ENCODE measurements around the gene AP3B1.
A peak's percentile ranks its signal among the peaks of the same experiment; 100 is the strongest.

Gene AP3B1

DNA sequence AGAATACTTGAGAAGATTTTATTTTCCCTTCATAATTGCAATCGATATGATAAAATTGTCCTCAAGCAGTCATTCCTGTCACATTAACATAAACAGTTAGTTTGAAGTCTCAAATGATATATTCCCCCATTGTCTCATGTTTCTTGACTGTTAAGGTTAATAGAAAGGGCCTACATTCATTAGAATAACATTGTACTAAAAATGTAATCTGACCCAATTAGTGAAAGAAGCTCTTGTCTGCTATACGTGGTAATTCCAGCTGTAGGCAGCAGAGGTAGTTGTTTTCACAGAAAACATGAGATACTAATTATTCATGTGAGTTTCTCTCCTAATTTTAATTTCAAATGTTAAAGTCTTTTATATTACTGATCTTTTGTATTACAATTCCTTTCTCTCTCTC lies 25.9 kb upstream of the AP3B1 start:
- DNase-seq (ENCODE audit: low read depth), result peak; percentile 59
- TF ChIP-seq, protein P1, sequence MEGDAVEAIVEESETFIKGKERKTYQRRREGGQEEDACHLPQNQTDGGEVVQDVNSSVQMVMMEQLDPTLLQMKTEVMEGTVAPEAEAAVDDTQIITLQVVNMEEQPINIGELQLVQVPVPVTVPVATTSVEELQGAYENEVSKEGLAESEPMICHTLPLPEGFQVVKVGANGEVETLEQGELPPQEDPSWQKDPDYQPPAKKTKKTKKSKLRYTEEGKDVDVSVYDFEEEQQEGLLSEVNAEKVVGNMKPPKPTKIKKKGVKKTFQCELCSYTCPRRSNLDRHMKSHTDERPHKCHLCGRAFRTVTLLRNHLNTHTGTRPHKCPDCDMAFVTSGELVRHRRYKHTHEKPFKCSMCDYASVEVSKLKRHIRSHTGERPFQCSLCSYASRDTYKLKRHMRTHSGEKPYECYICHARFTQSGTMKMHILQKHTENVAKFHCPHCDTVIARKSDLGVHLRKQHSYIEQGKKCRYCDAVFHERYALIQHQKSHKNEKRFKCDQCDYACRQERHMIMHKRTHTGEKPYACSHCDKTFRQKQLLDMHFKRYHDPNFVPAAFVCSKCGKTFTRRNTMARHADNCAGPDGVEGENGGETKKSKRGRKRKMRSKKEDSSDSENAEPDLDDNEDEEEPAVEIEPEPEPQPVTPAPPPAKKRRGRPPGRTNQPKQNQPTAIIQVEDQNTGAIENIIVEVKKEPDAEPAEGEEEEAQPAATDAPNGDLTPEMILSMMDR (conservative IDR thresholded peaks at IDR 0.05; ENCODE audit: control insufficient read depth, insufficient read depth, low read depth, low read length), result peak; percentile 82
- H3K4me3 ChIP-seq (ENCODE audit: control insufficient read depth, low read depth, low read length), result no peak overlapping the region

DNA sequence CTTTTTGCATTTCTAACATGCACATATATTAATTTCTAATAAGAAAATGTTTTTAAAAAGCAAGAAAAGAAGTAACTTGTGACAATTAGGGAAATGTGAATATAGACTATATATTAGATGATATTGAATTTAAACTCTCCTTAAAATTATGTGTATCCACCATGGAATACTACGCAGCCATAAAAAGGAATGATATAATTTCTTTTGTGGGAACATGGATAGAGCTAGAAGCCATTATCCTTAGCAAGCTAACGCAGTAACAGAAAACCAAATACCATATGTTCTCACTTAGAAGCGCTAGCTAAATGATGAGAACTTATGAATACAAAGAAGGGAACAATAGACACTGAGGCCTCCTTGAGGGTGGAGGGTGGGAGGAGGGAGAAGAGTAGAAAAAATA lies 23.8 kb upstream of the AP3B1 start:
- no peak overlapping the region for H3K4me3 ChIP-seq (ENCODE audit: control insufficient read depth, low read depth, low read length)
- no peak for DNase-seq (ENCODE audit: low read depth)
- TF ChIP-seq, protein P1 (conservative IDR thresholded peaks at IDR 0.05; ENCODE audit: control insufficient read depth, insufficient read depth, low read depth, low read length), result no peak

DNA sequence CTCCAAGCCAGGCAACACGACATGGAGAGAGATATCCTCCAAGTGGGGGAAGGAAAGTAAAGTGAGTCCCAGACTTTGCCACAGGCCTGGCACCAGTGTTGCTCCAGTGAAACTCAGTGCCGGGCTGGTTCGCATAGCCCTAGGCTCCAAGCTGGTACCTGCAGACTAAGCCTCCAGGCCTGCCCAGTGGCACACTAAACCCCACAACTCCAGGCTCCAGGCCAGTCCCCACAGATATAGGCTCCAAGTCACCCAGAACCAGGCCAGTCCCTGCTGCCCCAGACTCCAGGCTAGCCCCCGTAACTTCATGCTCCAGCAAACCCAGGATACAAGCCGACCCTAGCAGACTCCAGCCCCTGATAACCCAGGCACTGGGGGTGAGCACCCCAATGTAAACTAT lies 23.0 kb upstream of the AP3B1 start:
- DNase-seq (ENCODE audit: low read depth), result no peak
- TF ChIP-seq, protein P1 (conservative IDR thresholded peaks at IDR 0.05; ENCODE audit: control insufficient read depth, insufficient read depth, low read depth, low read length), result no peak
- H3K4me3 ChIP-seq (ENCODE audit: control insufficient read depth, low read depth, low read length), result no peak overlapping the region

DNA sequence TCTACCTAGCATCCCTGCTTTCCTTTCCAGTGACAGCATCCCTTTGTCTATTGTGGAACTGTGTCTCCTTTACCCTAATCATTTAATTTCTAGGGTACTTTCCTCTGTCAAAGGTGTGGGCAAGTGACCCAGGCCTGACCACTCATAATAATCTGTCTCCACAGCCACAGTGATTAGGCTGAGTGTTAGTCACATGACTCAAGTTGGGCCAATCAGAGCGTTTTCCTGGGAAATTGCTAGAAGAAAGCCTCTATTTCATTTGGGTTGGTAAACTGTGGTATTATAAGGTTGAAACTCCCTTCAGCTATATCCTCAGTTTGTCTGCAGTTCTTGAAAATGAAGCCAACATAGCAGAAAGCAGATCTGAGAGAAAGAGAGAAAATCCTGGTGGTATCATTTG lies 14.2 kb upstream of the AP3B1 start:
- H3K4me3 ChIP-seq (ENCODE audit: control insufficient read depth, low read depth, low read length), result no peak overlapping the region

DNA sequence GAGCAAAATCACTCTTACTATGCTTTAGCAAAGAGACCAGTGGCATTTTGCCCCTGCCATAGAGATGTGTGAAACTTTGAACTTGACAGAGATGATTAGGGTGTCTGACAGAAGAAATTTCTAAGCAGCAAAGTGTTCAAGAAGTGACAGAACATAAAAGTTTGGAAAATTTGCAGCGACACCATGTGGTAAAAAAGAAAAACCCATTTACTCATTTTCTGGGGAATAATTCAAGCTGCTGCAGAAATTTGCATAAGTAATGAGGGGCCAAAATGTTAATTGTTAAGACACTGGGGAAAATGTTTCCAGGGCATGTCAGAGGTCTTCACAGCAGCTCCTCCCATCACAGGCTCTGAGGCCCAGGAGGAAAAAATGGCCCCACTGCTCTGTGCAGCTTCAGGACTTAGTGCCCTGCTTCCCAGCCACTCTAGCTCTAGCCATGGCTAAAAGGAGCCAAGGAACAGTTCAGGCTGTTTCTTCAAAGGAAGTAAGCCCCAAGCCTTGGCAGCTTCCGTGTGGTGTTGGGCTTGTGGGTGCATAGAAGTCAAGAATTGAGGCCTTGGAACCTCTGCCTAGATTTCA lies 6.1 kb upstream of the AP3B1 start:
- peak; percentile 43 for DNase-seq (ENCODE audit: low read depth)
- H3K4me3 ChIP-seq (ENCODE audit: control insufficient read depth, low read depth, low read length), result no peak overlapping the region
- TF ChIP-seq, protein P1 (conservative IDR thresholded peaks at IDR 0.05; ENCODE audit: control insufficient read depth, insufficient read depth, low read depth, low read length), result peak; percentile 41

More for the DNA sequence above, 14.2 kb upstream of the AP3B1 start:
- no peak for DNase-seq (ENCODE audit: low read depth)
- TF ChIP-seq, protein P1 (conservative IDR thresholded peaks at IDR 0.05; ENCODE audit: control insufficient read depth, insufficient read depth, low read depth, low read length), result no peak

DNA sequence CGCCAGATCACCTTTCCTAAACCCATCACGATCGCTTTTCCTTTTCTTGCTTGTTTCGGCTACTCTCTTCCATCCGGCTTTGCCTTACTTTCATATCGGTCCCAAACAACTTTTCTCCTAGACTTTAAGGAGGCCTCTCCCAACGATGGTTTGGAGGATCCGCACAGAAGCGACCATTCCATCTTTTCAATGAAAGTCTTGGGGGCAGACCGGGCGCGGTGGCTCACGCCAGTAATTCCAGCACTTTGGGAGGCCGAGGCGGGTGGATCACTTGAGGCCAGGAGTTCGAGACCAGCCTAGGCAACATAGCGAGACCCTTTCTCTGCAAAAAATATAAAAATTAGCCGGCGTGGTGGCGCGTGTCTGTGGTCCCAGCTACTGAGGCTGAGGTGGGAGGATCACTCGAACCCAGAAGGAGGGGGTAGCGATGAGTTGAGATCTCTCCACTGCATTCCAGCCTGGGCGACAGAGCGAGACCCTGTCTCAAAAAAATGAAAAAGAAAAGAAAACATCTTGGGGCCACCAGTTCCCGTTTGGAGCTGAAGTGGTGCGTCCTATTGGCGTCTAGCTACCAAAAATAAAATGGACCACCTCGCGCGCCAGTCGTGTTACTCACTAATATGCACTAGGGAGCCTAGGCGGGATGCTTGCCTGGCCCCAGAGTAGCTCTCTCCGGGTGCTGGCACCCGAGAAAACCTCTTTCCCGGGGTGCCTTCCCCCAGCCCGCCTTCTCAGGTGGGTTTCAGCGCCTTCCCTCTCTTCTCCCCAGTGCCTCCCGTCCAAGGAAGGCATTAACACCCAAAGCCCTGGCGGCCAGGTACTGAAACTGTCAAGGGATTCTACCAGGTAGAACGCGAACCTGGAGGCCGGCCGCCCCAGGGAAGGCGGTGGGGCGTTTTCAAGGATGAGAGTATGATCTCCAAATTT lies 800 bp upstream of the AP3B1 start:
- DNase-seq (ENCODE audit: low read depth), result no peak
- H3K4me3 ChIP-seq (ENCODE audit: control insufficient read depth, low read depth, low read length), result peak overlapping the region; percentile 99
- TF ChIP-seq, protein P1 (conservative IDR thresholded peaks at IDR 0.05; ENCODE audit: control insufficient read depth, insufficient read depth, low read depth, low read length), result peak; percentile 17

All from fibroblast of mammary gland (primary cell).